ENCODE measurements around the gene NBAS.

- no peak for TF ChIP-seq CTCF (IDR thresholded peaks at IDR 0.05; ENCODE audit: poor library complexity, severe bottlenecking)
- no peak for TF ChIP-seq RAD21 (conservative IDR thresholded peaks at IDR 0.05)
- no peak for TF ChIP-seq MXI1 (conservative IDR thresholded peaks at IDR 0.05; ENCODE audit: poor library complexity, severe bottlenecking)
- no peak for TF ChIP-seq SMC3 (conservative IDR thresholded peaks at IDR 0.05; ENCODE audit: poor library complexity)
- no peak for TF ChIP-seq POLR2AphosphoS5 (IDR thresholded peaks at IDR 0.05)
- TF ChIP-seq REST (IDR thresholded peaks at IDR 0.05; ENCODE audit: borderline replicate concordance) = no peak
- TF ChIP-seq EP300 (conservative IDR thresholded peaks at IDR 0.05; ENCODE audit: poor library complexity, severe bottlenecking) = no peak
- no peak for TF ChIP-seq TAF1 (IDR thresholded peaks at IDR 0.05; ENCODE audit: low read depth)
Observed at GRCh38 chr2:15485949-15486348, 75.2 kb downstream of the NBAS start.

Data from neural cell (in vitro differentiated cells).